Ishikawa (cell line): Measurements from ENCODE around the gene TNIP2.

Source experiments
- EGR1 ChIP-seq: IDR thresholded peaks from 2 replicates; pipeline ENCODE4 v1.6.1; 2012
- EP300 ChIP-seq: IDR thresholded peaks from 2 replicates; pipeline ENCODE4 v1.6.1; 2012; ENCODE audit warnings: borderline replicate concordance
- TEAD4 ChIP-seq: IDR thresholded peaks from 2 replicates; pipeline ENCODE4 v1.6.1; 2012
- TF ChIP-seq, protein P1 (sequence below): IDR thresholded peaks from 2 replicates; pipeline ENCODE4 v1.6.1; 2012

- TF ChIP-seq TEAD4 (no peak), EP300 (no peak), EGR1 (no peak)
- TF ChIP-seq, protein P1, sequence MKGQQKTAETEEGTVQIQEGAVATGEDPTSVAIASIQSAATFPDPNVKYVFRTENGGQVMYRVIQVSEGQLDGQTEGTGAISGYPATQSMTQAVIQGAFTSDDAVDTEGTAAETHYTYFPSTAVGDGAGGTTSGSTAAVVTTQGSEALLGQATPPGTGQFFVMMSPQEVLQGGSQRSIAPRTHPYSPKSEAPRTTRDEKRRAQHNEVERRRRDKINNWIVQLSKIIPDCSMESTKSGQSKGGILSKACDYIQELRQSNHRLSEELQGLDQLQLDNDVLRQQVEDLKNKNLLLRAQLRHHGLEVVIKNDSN = no peak
Measured at GRCh38 chr4:2771264-2771663, 15.1 kb upstream of the TNIP2 start.
